Measurements from ENCODE around the gene OR2G3. TPM values are rescaled to one million over a fixed set of nuclear protein-coding genes. Genes with fewer than 3 reads are reported as not detected.

OR2G3 gene
- total and polyA plus RNA-seq, 9 of the 15 experiments (the other 6 are each of a cell fraction or from before 2014, with no cell fraction given), result not detected

GRCh38 chr1:247613405-247613804 lies 8.0 kb downstream of the OR2G3 start:
- H3K4me2 ChIP-seq (ENCODE audit: insufficient read depth, low read length), result no peak overlapping the region
- POLR2A ChIA-PET, result no interaction called here
- H3K9me1 ChIP-seq (ENCODE audit: control insufficient read depth, insufficient read depth, low read length), result no peaks in the 10 kb centered on the region
- H3K27me3 ChIP-seq (ENCODE audit: control insufficient read depth in 2 of 2, insufficient read depth in 2 of 2, low read length in 2 of 2), result no peaks in the 10 kb centered on the region
- no peak overlapping the region for H3K4me3 ChIP-seq
- H2AFZ ChIP-seq (ENCODE audit: low read depth, low read length), result no peak overlapping the region
- FAIRE-seq (no peak), ATAC-seq (no peak), DNase-seq (ENCODE audit: extremely low read depth in 1 of 4, low spot score in 3 of 4) (no peak)
- H3K4me1 ChIP-seq (replicated peaks in 1 of 2; ENCODE audit: control insufficient read depth in 2 of 2, insufficient read depth in 2 of 2, low read length in 2 of 2), result no peaks in the 10 kb centered on the region
- 5% methylated on average over 1 of the region's 1 CpG for WGBS (ENCODE audit: insufficient coverage, low coverage, missing lambda C conversion rate)
- BruUV-seq (replicated peaks), result no TSS peak
- no peaks in the 10 kb centered on the region for H4K20me1 ChIP-seq (replicated peaks; ENCODE audit: control insufficient read depth, insufficient read depth, low read length)
- in situ Hi-C loops (cut with MboI) (no loop called here), intact Hi-C loops (cut with micrococcal nuclease) (no loop called here)
- TF ChIP-seq TAF15 (IDR thresholded peaks at IDR 0.05; ENCODE audit: low read depth, low read length) (no peak), PHF21A (IDR thresholded peaks at IDR 0.05; ENCODE audit: borderline replicate concordance, low read depth) (no peak), DIDO1 (tag; IDR thresholded peaks at IDR 0.05; ENCODE audit: low read depth) (no peak), ZNF175 (CRISPR knock-in tag; IDR thresholded peaks at IDR 0.05; ENCODE audit: low read depth) (no peak), SPI1 (IDR thresholded peaks at IDR 0.05; ENCODE audit: borderline replicate concordance, low read depth, low read length) (no peak), KHSRP (IDR thresholded peaks at IDR 0.05) (no peak), FOXO4 (CRISPR knock-in tag; IDR thresholded peaks at IDR 0.05) (no peak), ZNF140 (CRISPR knock-in tag; IDR thresholded peaks at IDR 0.05) (no peak), KLF13 (tag; IDR thresholded peaks at IDR 0.05; ENCODE audit: borderline replicate concordance, low read depth) (no peak), ZNF75A (CRISPR knock-in tag; IDR thresholded peaks at IDR 0.05) (no peak), ZNF217 (CRISPR knock-in tag; IDR thresholded peaks at IDR 0.05) (no peak), FOS (IDR thresholded peaks at IDR 0.05; ENCODE audit: extremely low read depth, insufficient read length) (no peak), ZNF324 (CRISPR knock-in tag; IDR thresholded peaks at IDR 0.05) (no peak)
- H3K9me3 ChIP-seq (replicated peaks; ENCODE audit: control insufficient read depth, insufficient read depth, low read depth, low read length), result no peaks in the 10 kb centered on the region
- H3K36me3 ChIP-seq (ENCODE audit: control insufficient read depth, insufficient read depth, low read length), result no peaks in the 10 kb centered on the region
- H3K9ac ChIP-seq (ENCODE audit: insufficient read depth in 1 of 2, low read depth in 2 of 2, low read length in 2 of 2), result no peak overlapping the region
- H3K79me2 ChIP-seq (ENCODE audit: control insufficient read depth, insufficient read depth, low read length), result no peaks in the 10 kb centered on the region
- no peak overlapping the region for H3K27ac ChIP-seq (ENCODE audit: extremely low read depth, low read depth, low read length)
- CTCF ChIA-PET (ENCODE audit: low intra/inter-chr PET ratio), result no interaction called here
